HCT116 (cell line): ENCODE data around the gene AHI1.

ENCODE experiments used
- EGR1 ChIP-seq: IDR thresholded peaks from 2 replicates; pipeline ENCODE4 v1.6.1; 2012; ENCODE audit warnings: low read depth
- ELF1 ChIP-seq: IDR thresholded peaks from 2 replicates; pipeline ENCODE4 v1.6.1; 2012; ENCODE audit warnings: low read depth, borderline replicate concordance
- EZH2 ChIP-seq: fragments of 200-600 bp; sonication (generic); IDR thresholded peaks from 2 replicates; pipeline ENCODE4 v1.6.1; 2017; ENCODE audit warnings: antibody characterized with exemption, mixed run types
- EZH2phosphoT487 ChIP-seq: fragments of 200-600 bp; IDR thresholded peaks from 2 replicates; pipeline ENCODE4 v1.6.1; 2018; ENCODE audit warnings: antibody characterized with exemption, borderline replicate concordance
- POLR2A ChIP-seq: IDR thresholded peaks from 2 replicates; pipeline ENCODE4 v1.7.0; 2011; ENCODE audit warnings: borderline replicate concordance; ENCODE audit not compliant: insufficient read depth, insufficient read length; ENCODE audit errors: extremely low read depth
- RAD21 ChIP-seq: IDR thresholded peaks from 2 replicates; pipeline ENCODE4 v1.6.1; 2012; ENCODE audit warnings: low read depth, mild to moderate bottlenecking
- YY1 ChIP-seq: IDR thresholded peaks from 2 replicates; pipeline ENCODE4 v1.6.1; 2011; ENCODE audit warnings: low read length, low read depth, moderate library complexity, mild to moderate bottlenecking; ENCODE audit not compliant: insufficient replicate concordance; ENCODE audit errors: extremely low read depth
- ZNF274 ChIP-seq: fragments of 200-500 bp; sonication (Bioruptor generic); IDR thresholded peaks from 2 replicates; pipeline ENCODE4 v1.6.1; 2014; ENCODE audit warnings: mild to moderate bottlenecking, low read depth, low read length, inconsistent platforms
- TF ChIP-seq, protein P1 (sequence below): IDR thresholded peaks from 2 replicates; pipeline ENCODE4 v1.6.1; 2012
- TF ChIP-seq, protein P2 (sequence below), 3 experiments: fragments of 200-600 bp in 1 of 3; sonication (generic) in 1 of 3; IDR thresholded peaks in 2 of 3; conservative IDR thresholded peaks in 1 of 3; 2 replicates each; pipeline ENCODE4 v1.5.1; 2012 to 2017; ENCODE audit warnings: low read depth in 2 of 3, low read length in 2 of 3, antibody characterized with exemption in 1 of 3, borderline replicate concordance in 1 of 3, control low read depth in 1 of 3, mild to moderate bottlenecking in 1 of 3, mixed read lengths in 1 of 3, mixed run types in 1 of 3, moderate library complexity in 1 of 3; ENCODE audit not compliant: insufficient read depth in 1 of 3
- TF ChIP-seq, protein P3 (sequence below): IDR thresholded peaks from 2 replicates; pipeline ENCODE4 v1.6.1; 2012
- TF ChIP-seq, protein P4 (sequence below): IDR thresholded peaks from 2 replicates; pipeline ENCODE4 v1.6.1; 2012; ENCODE audit warnings: low read depth

DNA sequence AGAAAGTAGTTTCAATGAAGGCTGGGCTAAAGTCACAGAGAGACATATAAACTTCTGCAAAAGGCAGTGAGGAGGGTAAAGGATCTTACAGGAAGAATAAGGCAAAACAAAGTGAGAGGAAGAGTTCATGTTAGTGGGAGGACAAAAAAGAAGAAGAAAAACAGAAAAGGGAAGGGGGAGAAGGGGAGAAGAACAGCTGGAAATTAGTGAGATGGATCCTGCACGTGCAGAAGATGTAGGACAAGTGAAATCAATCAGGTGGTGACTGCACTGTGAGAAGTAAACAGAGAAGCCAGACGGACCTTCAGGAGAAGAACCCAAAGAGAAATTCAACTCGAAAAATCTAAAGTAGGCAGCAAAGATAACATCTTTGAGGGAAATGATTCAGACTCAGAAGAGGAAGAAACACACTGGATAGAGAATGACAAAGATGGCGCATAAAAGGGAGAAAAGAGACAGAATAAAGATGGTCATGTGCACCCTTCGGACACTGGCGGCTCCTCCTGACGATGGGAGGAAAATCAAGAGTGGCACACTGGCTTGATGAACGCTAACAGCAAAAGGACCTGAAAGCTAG, 210.5 kb downstream of the AHI1 start:
- TF ChIP-seq EGR1 (no peak), EZH2phosphoT487 (no peak), ZNF274 (no peak), RAD21 (no peak), YY1 (no peak), POLR2A (no peak), EZH2 (no peak), ELF1 (no peak)
- TF ChIP-seq, protein P1, sequence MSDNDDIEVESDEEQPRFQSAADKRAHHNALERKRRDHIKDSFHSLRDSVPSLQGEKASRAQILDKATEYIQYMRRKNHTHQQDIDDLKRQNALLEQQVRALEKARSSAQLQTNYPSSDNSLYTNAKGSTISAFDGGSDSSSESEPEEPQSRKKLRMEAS = no peak
- TF ChIP-seq, protein P2, sequence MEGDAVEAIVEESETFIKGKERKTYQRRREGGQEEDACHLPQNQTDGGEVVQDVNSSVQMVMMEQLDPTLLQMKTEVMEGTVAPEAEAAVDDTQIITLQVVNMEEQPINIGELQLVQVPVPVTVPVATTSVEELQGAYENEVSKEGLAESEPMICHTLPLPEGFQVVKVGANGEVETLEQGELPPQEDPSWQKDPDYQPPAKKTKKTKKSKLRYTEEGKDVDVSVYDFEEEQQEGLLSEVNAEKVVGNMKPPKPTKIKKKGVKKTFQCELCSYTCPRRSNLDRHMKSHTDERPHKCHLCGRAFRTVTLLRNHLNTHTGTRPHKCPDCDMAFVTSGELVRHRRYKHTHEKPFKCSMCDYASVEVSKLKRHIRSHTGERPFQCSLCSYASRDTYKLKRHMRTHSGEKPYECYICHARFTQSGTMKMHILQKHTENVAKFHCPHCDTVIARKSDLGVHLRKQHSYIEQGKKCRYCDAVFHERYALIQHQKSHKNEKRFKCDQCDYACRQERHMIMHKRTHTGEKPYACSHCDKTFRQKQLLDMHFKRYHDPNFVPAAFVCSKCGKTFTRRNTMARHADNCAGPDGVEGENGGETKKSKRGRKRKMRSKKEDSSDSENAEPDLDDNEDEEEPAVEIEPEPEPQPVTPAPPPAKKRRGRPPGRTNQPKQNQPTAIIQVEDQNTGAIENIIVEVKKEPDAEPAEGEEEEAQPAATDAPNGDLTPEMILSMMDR (IDR thresholded peaks at IDR 0.05 in 2 of 3, conservative IDR thresholded peaks at IDR 0.05 in 1 of 3; ENCODE audit: borderline replicate concordance in 1 of 3, insufficient read depth in 1 of 3, low read depth in 2 of 3, low read length in 2 of 3) = no peak
- TF ChIP-seq, protein P3, sequence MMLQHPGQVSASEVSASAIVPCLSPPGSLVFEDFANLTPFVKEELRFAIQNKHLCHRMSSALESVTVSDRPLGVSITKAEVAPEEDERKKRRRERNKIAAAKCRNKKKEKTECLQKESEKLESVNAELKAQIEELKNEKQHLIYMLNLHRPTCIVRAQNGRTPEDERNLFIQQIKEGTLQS = no peak
- TF ChIP-seq, protein P4, sequence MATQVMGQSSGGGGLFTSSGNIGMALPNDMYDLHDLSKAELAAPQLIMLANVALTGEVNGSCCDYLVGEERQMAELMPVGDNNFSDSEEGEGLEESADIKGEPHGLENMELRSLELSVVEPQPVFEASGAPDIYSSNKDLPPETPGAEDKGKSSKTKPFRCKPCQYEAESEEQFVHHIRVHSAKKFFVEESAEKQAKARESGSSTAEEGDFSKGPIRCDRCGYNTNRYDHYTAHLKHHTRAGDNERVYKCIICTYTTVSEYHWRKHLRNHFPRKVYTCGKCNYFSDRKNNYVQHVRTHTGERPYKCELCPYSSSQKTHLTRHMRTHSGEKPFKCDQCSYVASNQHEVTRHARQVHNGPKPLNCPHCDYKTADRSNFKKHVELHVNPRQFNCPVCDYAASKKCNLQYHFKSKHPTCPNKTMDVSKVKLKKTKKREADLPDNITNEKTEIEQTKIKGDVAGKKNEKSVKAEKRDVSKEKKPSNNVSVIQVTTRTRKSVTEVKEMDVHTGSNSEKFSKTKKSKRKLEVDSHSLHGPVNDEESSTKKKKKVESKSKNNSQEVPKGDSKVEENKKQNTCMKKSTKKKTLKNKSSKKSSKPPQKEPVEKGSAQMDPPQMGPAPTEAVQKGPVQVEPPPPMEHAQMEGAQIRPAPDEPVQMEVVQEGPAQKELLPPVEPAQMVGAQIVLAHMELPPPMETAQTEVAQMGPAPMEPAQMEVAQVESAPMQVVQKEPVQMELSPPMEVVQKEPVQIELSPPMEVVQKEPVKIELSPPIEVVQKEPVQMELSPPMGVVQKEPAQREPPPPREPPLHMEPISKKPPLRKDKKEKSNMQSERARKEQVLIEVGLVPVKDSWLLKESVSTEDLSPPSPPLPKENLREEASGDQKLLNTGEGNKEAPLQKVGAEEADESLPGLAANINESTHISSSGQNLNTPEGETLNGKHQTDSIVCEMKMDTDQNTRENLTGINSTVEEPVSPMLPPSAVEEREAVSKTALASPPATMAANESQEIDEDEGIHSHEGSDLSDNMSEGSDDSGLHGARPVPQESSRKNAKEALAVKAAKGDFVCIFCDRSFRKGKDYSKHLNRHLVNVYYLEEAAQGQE = no peak
